Body of pancreas (tissue), 4 donors: Measurements from ENCODE around the gene CLPTM1. TPM values are rescaled to one million over a fixed set of nuclear protein-coding genes. Genes with fewer than 3 reads are reported as not detected.

ENCODE experiments used
- ATAC-seq: fragments of 150-250 bp; one replicate; pipeline ENCODE4 v1.9.1; 2016
- DNase-seq, 4 donors: peaks; one replicate each; pipeline ENCODE4 v3.0.0-alpha.2; 2019
- H3K27ac ChIP-seq, 4 donors: fragments of 200-600 bp; sonication (generic); 1 replicate in 3 of 4; 2 replicates in 1 of 4; pipeline versions ENCODE4 v1.5.1 to v1.6.1; 2016 to 2019; ENCODE audit warnings: mild to moderate bottlenecking in 1 of 4, mixed read lengths in 1 of 4, moderate library complexity in 1 of 4
- H3K27me3 ChIP-seq, 2 donors: fragments of 200-600 bp; sonication (generic); one replicate each; pipeline ENCODE4 v1.6.0; 2016; ENCODE audit warnings: mild to moderate bottlenecking in 1 of 2
- H3K36me3 ChIP-seq, 2 donors: fragments of 200-600 bp; sonication (generic); replicated peaks in 1 of 2; 2 replicates each; pipeline ENCODE4 v1.5.1; 2016; ENCODE audit warnings: low read depth in 2 of 2; ENCODE audit not compliant: insufficient read depth in 1 of 2
- H3K4me1 ChIP-seq: fragments of 200-600 bp; sonication (generic); one replicate; pipeline ENCODE4 v1.6.0; 2016
- H3K4me3 ChIP-seq, 2 donors: fragments of 200-600 bp; sonication (generic); 1 replicate in 1 of 2; 2 replicates in 1 of 2; pipeline ENCODE4 v1.5.1; 2016 to 2019
- H3K9me3 ChIP-seq, 3 donors: fragments of 200-600 bp; sonication (generic); 1 replicate in 2 of 3; 2 replicates in 1 of 3; pipeline ENCODE4 v1.5.1; 2016
- POLR2A ChIP-seq, 3 donors: fragments of 450-650 bp; IDR thresholded peaks; one replicate each; pipeline ENCODE4 v1.6.1; 2016; ENCODE audit warnings: antibody characterized with exemption in 3 of 3, mild to moderate bottlenecking in 2 of 3
- WGBS, 2 donors: methylation state at CpG; one replicate each; pipeline ENCODE4 v1.1.5; 2017; 5-methylcytosine and 5-hydroxymethylcytosine counted together
- intact Hi-C: fragments of 100-400 bp; cut with DNase I; formaldehyde crosslinking; loops from one replicate; pipeline ENCODE4 v1.15.1; 2023
- total RNA-seq, 2 donors: library from RNA; depleted of rRNA; stranded (reverse); fragments of >200 nt; gene quantifications; one replicate each; pipeline ENCODE4 v1.1.0, GENCODE V29; 2016
- TF ChIP-seq, protein P1 (sequence below), 7 experiments: fragments of 450-650 bp in 4 of 7; fragments of 200-600 bp in 3 of 7; sonication (generic) in 3 of 7; IDR thresholded peaks; one replicate each; pipeline ENCODE4 v1.5.1; 2016 to 2019; ENCODE audit warnings: antibody characterized with exemption in 7 of 7

CLPTM1 gene
- total RNA-seq, 2 donors from 2014 or later = 37.1 to 48.5 TPM

DNA sequence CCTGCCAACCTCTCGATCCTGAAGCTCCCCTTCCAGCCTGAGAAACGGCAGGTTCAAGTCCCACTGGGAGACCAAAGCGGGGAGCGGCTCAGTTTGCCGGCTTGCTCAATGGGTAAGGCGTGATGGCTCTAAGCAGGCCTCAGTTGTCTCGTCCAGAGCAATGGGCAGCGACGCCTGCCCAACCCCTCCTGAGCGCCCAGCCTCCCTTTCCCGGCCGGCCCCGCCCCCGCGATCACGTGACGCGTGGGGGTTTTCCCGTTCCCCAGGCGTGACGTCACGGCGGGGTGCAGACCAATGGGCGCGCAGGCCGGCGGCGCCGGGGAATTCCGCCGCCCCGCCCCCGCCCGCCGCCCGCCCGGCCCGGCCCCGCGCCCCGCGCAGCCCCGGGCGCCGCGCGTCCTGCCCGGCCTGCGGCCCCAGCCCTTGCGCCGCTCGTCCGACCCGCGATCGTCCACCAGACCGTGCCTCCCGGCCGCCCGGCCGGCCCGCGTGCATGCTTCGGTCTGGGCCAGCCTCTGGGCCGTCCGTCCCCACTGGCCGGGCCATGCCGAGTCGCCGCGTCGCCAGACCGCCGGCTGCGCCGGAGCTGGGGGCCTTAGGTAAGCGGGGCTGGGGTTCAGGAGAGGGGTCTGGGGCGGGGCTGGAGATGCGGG is 46.0 kb downstream of the CLPTM1 start, which contains the start of gene RELB:
TSS of gene RELB (plus strand) at position 378 of the 653 bp plus-strand sequence. CDS start at position 494, 116 bp downstream.
- intact Hi-C loops = no loop called here
- ATAC-seq = peak; percentile 81
- H3K27ac ChIP-seq = peak within 1 kb of the TSS; percentile 97 to 100 (median 99)
- H3K4me1 ChIP-seq = peaks cover 15% of the 10 kb centered on the region
- DNase-seq = peak; percentile 95 to 96 (median 96)
- 2% methylated on average over 64 of the region's 79 CpGs; no CpG with 5 or more reads in 1 of the 2 donors for whole genome bisulfite sequencing, 2 donors
- no peak for TF ChIP-seq POLR2A (IDR thresholded peaks at IDR 0.05)
- TF ChIP-seq, protein P1, sequence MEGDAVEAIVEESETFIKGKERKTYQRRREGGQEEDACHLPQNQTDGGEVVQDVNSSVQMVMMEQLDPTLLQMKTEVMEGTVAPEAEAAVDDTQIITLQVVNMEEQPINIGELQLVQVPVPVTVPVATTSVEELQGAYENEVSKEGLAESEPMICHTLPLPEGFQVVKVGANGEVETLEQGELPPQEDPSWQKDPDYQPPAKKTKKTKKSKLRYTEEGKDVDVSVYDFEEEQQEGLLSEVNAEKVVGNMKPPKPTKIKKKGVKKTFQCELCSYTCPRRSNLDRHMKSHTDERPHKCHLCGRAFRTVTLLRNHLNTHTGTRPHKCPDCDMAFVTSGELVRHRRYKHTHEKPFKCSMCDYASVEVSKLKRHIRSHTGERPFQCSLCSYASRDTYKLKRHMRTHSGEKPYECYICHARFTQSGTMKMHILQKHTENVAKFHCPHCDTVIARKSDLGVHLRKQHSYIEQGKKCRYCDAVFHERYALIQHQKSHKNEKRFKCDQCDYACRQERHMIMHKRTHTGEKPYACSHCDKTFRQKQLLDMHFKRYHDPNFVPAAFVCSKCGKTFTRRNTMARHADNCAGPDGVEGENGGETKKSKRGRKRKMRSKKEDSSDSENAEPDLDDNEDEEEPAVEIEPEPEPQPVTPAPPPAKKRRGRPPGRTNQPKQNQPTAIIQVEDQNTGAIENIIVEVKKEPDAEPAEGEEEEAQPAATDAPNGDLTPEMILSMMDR (IDR thresholded peaks at IDR 0.05) = no peak
- no peaks in the 10 kb centered on the region for H3K27me3 ChIP-seq
- H3K9me3 ChIP-seq = no peaks in the 10 kb centered on the region
- H3K36me3 ChIP-seq = peaks cover 0 to 2% of the 10 kb centered on the region in 2 donors
- H3K4me3 ChIP-seq = peak within 1 kb of the TSS; percentile 50 to 74

DNA sequence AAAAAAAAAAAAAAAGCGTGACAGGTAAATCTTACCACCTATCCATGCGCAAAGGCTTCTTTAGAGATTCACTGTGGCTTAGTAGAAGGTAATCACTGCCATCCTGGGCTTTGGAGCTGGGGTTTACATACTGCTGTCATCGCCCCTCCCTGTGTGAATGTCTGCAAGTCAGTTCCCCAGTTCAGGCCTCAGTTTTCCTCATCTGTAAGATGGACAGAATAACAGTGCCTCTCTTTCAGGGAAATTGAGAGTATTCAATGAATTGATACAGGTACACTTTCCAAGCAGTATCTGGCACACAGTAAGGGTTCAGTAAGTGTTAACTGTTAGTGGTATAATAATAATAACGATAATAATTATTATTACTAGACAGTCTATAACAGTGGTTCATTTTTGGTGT is 48.3 kb downstream of the CLPTM1 start:
- peaks cover 15% of the 10 kb centered on the region for H3K4me1 ChIP-seq
- H3K27ac ChIP-seq = no peak overlapping the region
- WGBS, 2 donors = 88 to 91% methylated on average over 4 of the region's 4 CpGs
- intact Hi-C loops = no loop called here
- DNase-seq = no peak
- H3K4me3 ChIP-seq = no peak overlapping the region
- no peak for ATAC-seq
- H3K36me3 ChIP-seq = peaks cover 0 to 5% of the 10 kb centered on the region in 2 donors
- no peaks in the 10 kb centered on the region for H3K27me3 ChIP-seq
- no peaks in the 10 kb centered on the region for H3K9me3 ChIP-seq
- TF ChIP-seq, protein P1 (IDR thresholded peaks at IDR 0.05) = no peak
- no peak for TF ChIP-seq POLR2A (IDR thresholded peaks at IDR 0.05)

DNA sequence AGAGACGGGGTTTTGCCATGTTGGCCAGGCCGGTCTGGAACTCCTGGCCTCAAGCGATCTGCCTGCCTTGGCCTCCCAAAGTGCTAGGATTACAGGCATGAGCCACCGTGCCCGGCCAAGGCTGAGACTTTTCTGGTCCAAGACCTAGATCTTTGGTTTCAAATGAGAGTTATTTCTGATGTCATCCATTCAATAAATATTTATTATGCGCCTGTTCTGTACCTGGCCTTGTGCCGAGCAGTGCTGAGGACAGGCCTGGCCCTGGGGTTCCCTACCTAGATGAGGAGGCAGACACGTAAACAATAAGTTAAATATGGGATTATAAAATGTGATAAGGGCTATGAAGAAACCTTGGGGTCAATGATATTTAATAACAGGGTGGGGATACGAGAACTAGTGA is 50.6 kb downstream of the CLPTM1 start:
- no peaks in the 10 kb centered on the region for H3K27me3 ChIP-seq
- intact Hi-C loops = no loop called here
- DNase-seq (no peak), ATAC-seq (no peak)
- TF ChIP-seq, protein P1 (IDR thresholded peaks at IDR 0.05) = no peak
- no peak for TF ChIP-seq POLR2A (IDR thresholded peaks at IDR 0.05)
- no peak overlapping the region for H3K4me3 ChIP-seq
- peaks cover 0 to 5% of the 10 kb centered on the region in 2 donors for H3K36me3 ChIP-seq
- 81 to 88% methylated on average over 8 of the region's 9 CpGs for WGBS, 2 donors
- no peak overlapping the region for H3K27ac ChIP-seq
- H3K4me1 ChIP-seq = peaks cover 13% of the 10 kb centered on the region
- H3K9me3 ChIP-seq = no peaks in the 10 kb centered on the region

DNA sequence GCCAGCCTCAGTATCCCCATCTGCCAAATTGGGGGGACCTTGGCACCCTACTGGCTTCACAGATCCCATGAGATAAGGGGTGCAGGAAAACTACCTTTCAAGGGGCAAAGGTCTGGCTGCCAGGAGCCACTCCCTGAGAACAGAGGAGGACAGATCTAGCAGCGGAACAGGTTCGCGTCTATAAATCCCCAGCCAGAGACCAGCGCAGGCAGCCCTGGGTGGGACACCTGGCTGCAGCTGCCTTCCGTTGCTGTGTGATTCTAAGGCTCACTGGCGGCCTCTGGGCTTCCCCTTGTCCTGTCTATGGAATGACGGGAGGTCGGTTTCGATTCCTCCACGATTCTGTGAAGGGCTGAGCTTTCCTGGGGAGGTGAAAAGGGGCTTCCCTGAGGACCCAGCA is 53.4 kb downstream of the CLPTM1 start:
- DNase-seq (no peak), ATAC-seq (no peak)
- Histone ChIP-seq H3K4me1 (no peaks in the 10 kb centered on the region), H3K27me3 (no peaks in the 10 kb centered on the region), H3K9me3 (no peaks in the 10 kb centered on the region), H3K4me3 (no peak overlapping the region), H3K36me3 (peaks cover 0 to 11% of the 10 kb centered on the region in 2 donors), H3K27ac (no peak overlapping the region)
- intact Hi-C loops = no loop called here
- WGBS, 2 donors = 70% methylated on average over 3 to 10 of the region's 10 CpGs
- TF ChIP-seq POLR2A (IDR thresholded peaks at IDR 0.05) = no peak
- TF ChIP-seq, protein P1 (IDR thresholded peaks at IDR 0.05) = no peak
